Mesothelial cell of epicardium (in vitro differentiated cells): ENCODE measurements around the gene FILIP1L. TPM values are rescaled to one million over a fixed set of nuclear protein-coding genes. Genes with fewer than 3 reads are reported as not detected.

ENCODE experiments used
- DNase-seq, 2 experiments: peaks; one replicate each; pipeline ENCODE4 v3.0.0; 2021; ENCODE audit warnings: low spot score in 2 of 2; ENCODE audit not compliant: unreplicated experiment in 2 of 2
- H3K27ac Mint-ChIP-seq: 2 replicates; pipeline ENCODE4 v1.8.0; 2021; ENCODE audit warnings: mixed read lengths
- H3K27me3 Mint-ChIP-seq: 2 replicates; pipeline ENCODE4 v1.8.0; 2021; ENCODE audit warnings: low read depth, mixed read lengths
- H3K36me3 Mint-ChIP-seq: 2 replicates; pipeline ENCODE4 v1.8.0; 2021; ENCODE audit warnings: mixed read lengths
- H3K4me1 Mint-ChIP-seq: 2 replicates; pipeline ENCODE4 v1.8.0; 2021; ENCODE audit warnings: mixed read lengths
- H3K4me3 Mint-ChIP-seq: 2 replicates; pipeline ENCODE4 v1.8.0; 2021; ENCODE audit warnings: mild to moderate bottlenecking, moderate library complexity, mixed read lengths
- H3K9me3 Mint-ChIP-seq: 2 replicates; pipeline ENCODE4 v1.8.0; 2021; ENCODE audit warnings: mixed read lengths
- total RNA-seq: library from RNA; stranded (reverse); gene quantifications from 3 replicates; pipeline ENCODE4 v1.2.1, GENCODE V29; 2021
- TF ChIP-seq, protein P1 (sequence below): fragments of 200-600 bp; sonication (generic); IDR thresholded peaks from one replicate; pipeline ENCODE4 v1.5.0; 2021; ENCODE audit warnings: antibody characterized with exemption; ENCODE audit not compliant: unreplicated experiment

The FILIP1L gene
- total RNA-seq, 1 donor from 2014 or later: 15.7 TPM

DNA sequence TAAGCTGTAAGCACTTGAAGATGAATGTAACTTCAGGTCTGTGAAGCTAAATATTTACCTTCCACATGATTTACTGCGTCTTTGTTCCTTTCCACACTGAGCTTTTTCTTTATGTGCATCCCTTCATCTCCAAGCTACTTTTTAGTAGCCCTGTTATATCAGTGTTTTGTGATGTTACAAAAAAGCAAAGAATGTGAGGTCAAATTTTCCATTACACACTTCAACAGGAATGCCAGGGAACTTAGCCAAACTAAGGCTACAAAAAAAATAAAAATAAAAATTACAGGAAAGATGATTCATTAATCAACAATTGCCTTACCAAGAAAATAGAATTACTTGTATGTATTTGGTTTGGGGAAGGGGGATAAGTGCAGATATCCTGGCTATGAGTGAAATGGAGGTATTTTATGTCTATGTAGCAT lies 73.0 kb downstream of the FILIP1L start:
- H3K4me3 Mint-ChIP-seq: no peak overlapping the region
- H3K9me3 Mint-ChIP-seq: no peaks in the 10 kb centered on the region
- H3K27ac Mint-ChIP-seq: peak overlapping the region; percentile 99
- TF ChIP-seq, protein P1, sequence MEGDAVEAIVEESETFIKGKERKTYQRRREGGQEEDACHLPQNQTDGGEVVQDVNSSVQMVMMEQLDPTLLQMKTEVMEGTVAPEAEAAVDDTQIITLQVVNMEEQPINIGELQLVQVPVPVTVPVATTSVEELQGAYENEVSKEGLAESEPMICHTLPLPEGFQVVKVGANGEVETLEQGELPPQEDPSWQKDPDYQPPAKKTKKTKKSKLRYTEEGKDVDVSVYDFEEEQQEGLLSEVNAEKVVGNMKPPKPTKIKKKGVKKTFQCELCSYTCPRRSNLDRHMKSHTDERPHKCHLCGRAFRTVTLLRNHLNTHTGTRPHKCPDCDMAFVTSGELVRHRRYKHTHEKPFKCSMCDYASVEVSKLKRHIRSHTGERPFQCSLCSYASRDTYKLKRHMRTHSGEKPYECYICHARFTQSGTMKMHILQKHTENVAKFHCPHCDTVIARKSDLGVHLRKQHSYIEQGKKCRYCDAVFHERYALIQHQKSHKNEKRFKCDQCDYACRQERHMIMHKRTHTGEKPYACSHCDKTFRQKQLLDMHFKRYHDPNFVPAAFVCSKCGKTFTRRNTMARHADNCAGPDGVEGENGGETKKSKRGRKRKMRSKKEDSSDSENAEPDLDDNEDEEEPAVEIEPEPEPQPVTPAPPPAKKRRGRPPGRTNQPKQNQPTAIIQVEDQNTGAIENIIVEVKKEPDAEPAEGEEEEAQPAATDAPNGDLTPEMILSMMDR: no peak
- H3K36me3 Mint-ChIP-seq: no peaks in the 10 kb centered on the region
- DNase-seq: no peak
- peaks cover 47% of the 10 kb centered on the region for H3K4me1 Mint-ChIP-seq
- H3K27me3 Mint-ChIP-seq: no peaks in the 10 kb centered on the region

- DNase-seq: no peak
- no peaks in the 10 kb centered on the region for H3K36me3 Mint-ChIP-seq
- H3K27ac Mint-ChIP-seq: peak overlapping the region; percentile 99
- no peaks in the 10 kb centered on the region for H3K27me3 Mint-ChIP-seq
- no peaks in the 10 kb centered on the region for H3K9me3 Mint-ChIP-seq
- TF ChIP-seq, protein P1: no peak
- no peak overlapping the region for H3K4me3 Mint-ChIP-seq
- H3K4me1 Mint-ChIP-seq: peaks cover 40% of the 10 kb centered on the region
Measured at GRCh38 chr3:100040451-100041225, 73.7 kb downstream of the FILIP1L start.

DNA sequence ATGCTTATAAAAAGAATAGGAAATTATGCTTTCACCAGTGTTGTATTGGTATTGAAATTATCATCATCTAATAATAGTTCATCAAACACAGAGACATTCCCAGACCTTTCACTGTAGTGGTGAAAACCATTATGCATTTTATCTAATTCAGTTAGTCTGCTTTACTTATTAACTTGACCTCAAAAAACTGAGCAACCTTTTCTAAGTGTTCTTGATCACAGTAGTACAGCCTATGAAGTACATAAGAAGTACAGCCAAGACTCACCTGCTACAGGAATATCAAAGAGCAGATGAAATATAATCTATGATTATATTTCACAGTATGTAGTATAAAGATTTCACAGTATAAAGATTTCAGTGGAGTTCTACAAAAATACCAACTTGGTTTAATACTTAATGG lies 75.2 kb downstream of the FILIP1L start:
- Mint-ChIP-seq H3K4me3 (no peak overlapping the region), H3K27ac (peak overlapping the region; percentile 73), H3K9me3 (no peaks in the 10 kb centered on the region), H3K27me3 (no peaks in the 10 kb centered on the region), H3K36me3 (no peaks in the 10 kb centered on the region), H3K4me1 (peaks cover 47% of the 10 kb centered on the region)
- no peak for DNase-seq
- TF ChIP-seq, protein P1: no peak

- Mint-ChIP-seq H3K9me3 (no peaks in the 10 kb centered on the region), H3K27ac (peak overlapping the region; percentile 94), H3K27me3 (no peaks in the 10 kb centered on the region), H3K4me3 (no peak overlapping the region), H3K4me1 (peaks cover 35% of the 10 kb centered on the region), H3K36me3 (no peaks in the 10 kb centered on the region)
- TF ChIP-seq, protein P1: no peak
- no peak for DNase-seq
Measured at GRCh38 chr3:100033903-100034471, 80.3 kb downstream of the FILIP1L start.

- Mint-ChIP-seq H3K36me3 (no peaks in the 10 kb centered on the region), H3K4me1 (peaks cover 35% of the 10 kb centered on the region), H3K4me3 (no peak overlapping the region), H3K27ac (peak overlapping the region; percentile 94), H3K27me3 (no peaks in the 10 kb centered on the region), H3K9me3 (no peaks in the 10 kb centered on the region)
- TF ChIP-seq, protein P1: no peak
- DNase-seq: no peak
Measured at GRCh38 chr3:100033184-100033583, 81.1 kb downstream of the FILIP1L start.
